Endometrium (tissue), 2 donors: ENCODE results near the gene BRPF3.
"Not testable (repeated sequence)": the region's sequence is repeated elsewhere in the genome, so short reads cannot be mapped to it uniquely, and the experiment has no call there.

Experiments used
- FAIRE-seq: peaks from 2 replicates; lab custom pipeline; 2012; peaks lifted over from hg19 to GRCh38; lab: Jason Lieb, UNC
- donor health status: control.
- donor health status: control.

Gene BRPF3

GRCh38 chr6:36200998-36201596 is 4.6 kb downstream of the BRPF3 start:
- no peak for FAIRE-seq

GRCh38 chr6:36201612-36202011 is 5.1 kb downstream of the BRPF3 start:
- no peak for FAIRE-seq

- FAIRE-seq: no peak
Observed at GRCh38 chr6:36202101-36202500, 5.6 kb downstream of the BRPF3 start.

- no peak for FAIRE-seq
Observed at GRCh38 chr6:36204068-36204753, 7.7 kb downstream of the BRPF3 start.

- FAIRE-seq: no peak
Observed at GRCh38 chr6:36207155-36207554, 10.6 kb downstream of the BRPF3 start.

GRCh38 chr6:36209606-36210005 is 13.1 kb downstream of the BRPF3 start:
- FAIRE-seq: no peak

- FAIRE-seq: no peak
Observed at GRCh38 chr6:36210182-36210581, 13.6 kb downstream of the BRPF3 start.

- no peak for FAIRE-seq
Observed at GRCh38 chr6:36210886-36211595, 14.5 kb downstream of the BRPF3 start.

- no peak for FAIRE-seq
Observed at GRCh38 chr6:36216559-36216958, 20.0 kb downstream of the BRPF3 start.

GRCh38 chr6:36217188-36217587 is 20.6 kb downstream of the BRPF3 start:
- FAIRE-seq: no peak

GRCh38 chr6:36217946-36218345 is 21.4 kb downstream of the BRPF3 start:
- FAIRE-seq: no peak

- FAIRE-seq: not testable (repeated sequence)
Observed at GRCh38 chr6:36218516-36218915, 22.0 kb downstream of the BRPF3 start.

GRCh38 chr6:36219081-36219480 is 22.5 kb downstream of the BRPF3 start:
- no peak for FAIRE-seq

GRCh38 chr6:36220226-36220625 is 23.7 kb downstream of the BRPF3 start:
- no peak for FAIRE-seq

- no peak for FAIRE-seq
Observed at GRCh38 chr6:36221674-36222073, 25.1 kb downstream of the BRPF3 start.

- no peak for FAIRE-seq
Observed at GRCh38 chr6:36222924-36223323, 26.4 kb downstream of the BRPF3 start.

GRCh38 chr6:36223706-36224105 is 27.2 kb downstream of the BRPF3 start:
- no peak for FAIRE-seq

GRCh38 chr6:36224918-36225461 is 28.4 kb downstream of the BRPF3 start:
- FAIRE-seq: no peak

- no peak for FAIRE-seq
Observed at GRCh38 chr6:36226438-36227047, 30.0 kb downstream of the BRPF3 start.

- FAIRE-seq: no peak
Observed at GRCh38 chr6:36227379-36228228, 31.1 kb downstream of the BRPF3 start.

- FAIRE-seq: no peak
Observed at GRCh38 chr6:36229223-36229622, 32.7 kb downstream of the BRPF3 start.

GRCh38 chr6:36230371-36230770 is 33.8 kb downstream of the BRPF3 start:
- no peak for FAIRE-seq
